ENCODE results near the gene NUP205.
"Not testable (repeated sequence)": the region's sequence is repeated elsewhere in the genome, so short reads cannot be mapped to it uniquely, and the experiment has no call there.

Gene NUP205

GRCh38 chr7:135672560-135673359, 115.0 kb downstream of the NUP205 start:
- DNase-seq, result no peak

- DNase-seq, result no peak
Measured at GRCh38 chr7:135673360-135673706, 115.6 kb downstream of the NUP205 start.

GRCh38 chr7:135678612-135679575, 121.2 kb downstream of the NUP205 start:
- DNase-seq, result no peak

- no peak for DNase-seq
Measured at GRCh38 chr7:135681762-135682161, 124.0 kb downstream of the NUP205 start.

GRCh38 chr7:135682191-135682590, 124.5 kb downstream of the NUP205 start:
- DNase-seq, result no peak

GRCh38 chr7:135683609-135684008, 125.9 kb downstream of the NUP205 start:
- no peak for DNase-seq

- DNase-seq, result no peak
Measured at GRCh38 chr7:135684136-135684535, 126.4 kb downstream of the NUP205 start.

GRCh38 chr7:135684699-135685098, 127.0 kb downstream of the NUP205 start:
- no peak for DNase-seq

- DNase-seq, result no peak
Measured at GRCh38 chr7:135685306-135686084, 127.8 kb downstream of the NUP205 start.

GRCh38 chr7:135687466-135687865, 129.7 kb downstream of the NUP205 start:
- no peak for DNase-seq

- no peak for DNase-seq
Measured at GRCh38 chr7:135690566-135690965, 132.8 kb downstream of the NUP205 start.

GRCh38 chr7:135692055-135692454, 134.3 kb downstream of the NUP205 start:
- DNase-seq, result no peak

- DNase-seq, result not testable (repeated sequence)
Measured at GRCh38 chr7:135692606-135693005, 134.9 kb downstream of the NUP205 start.

GRCh38 chr7:135693558-135693957, 135.8 kb downstream of the NUP205 start:
- DNase-seq, result no peak

GRCh38 chr7:135697276-135698049, 139.7 kb downstream of the NUP205 start:
- no peak for DNase-seq
